ENCODE results near the gene BIRC2. TPM values are rescaled to one million over a fixed set of nuclear protein-coding genes. Genes with fewer than 3 reads are reported as not detected.

The BIRC2 gene
- total and polyA plus RNA-seq, 9 of the 15 experiments (the other 6 are each of a cell fraction or from before 2014, with no cell fraction given), result 14.3 to 45.9 (median 20.7) TPM

- TF ChIP-seq ZSCAN29 (IDR thresholded peaks at IDR 0.05), result no peak
- peak; percentile 54 for TF ChIP-seq DPF2 (IDR thresholded peaks at IDR 0.05)
- 0 out of 2 replicates have a peak, but pooled peaks have one; percentile 24 for TF ChIP-seq E2F4 (CRISPR knock-in tag; IDR thresholded peaks at IDR 0.05; ENCODE audit: low read depth)
- TF ChIP-seq TFAP4 (CRISPR knock-in tag; IDR thresholded peaks at IDR 0.05; ENCODE audit: borderline replicate concordance), result peak; percentile 59; the same call in 1 of the 2 replicates
- no peak for TF ChIP-seq ZNF561 (CRISPR knock-in tag; conservative IDR thresholded peaks at IDR 0.05)
- peak; percentile 54; the same call in 1 of the 2 replicates for TF ChIP-seq MYNN (IDR thresholded peaks at IDR 0.05)
- TF ChIP-seq MYNN (CRISPR knock-in tag; IDR thresholded peaks at IDR 0.05), result no peak
- peak; percentile 79; the same call in 1 of the 2 replicates for TF ChIP-seq ZBTB2 (IDR thresholded peaks at IDR 0.05)
- peak; percentile 77 for TF ChIP-seq MAX (CRISPR knock-in tag; IDR thresholded peaks at IDR 0.05)
- peak; percentile 24; the same call in 1 of the 2 replicates for TF ChIP-seq CREB3L1 (IDR thresholded peaks at IDR 0.05; ENCODE audit: borderline replicate concordance, low read depth)
- peak; percentile 55; the same call in 1 of the 2 replicates for TF ChIP-seq ZEB2 (IDR thresholded peaks at IDR 0.05)
- peak; percentile 74 for TF ChIP-seq ATF7 (IDR thresholded peaks at IDR 0.05)
- no peak for TF ChIP-seq NFRKB (IDR thresholded peaks at IDR 0.05; ENCODE audit: low read depth)
- TF ChIP-seq ELF1 (tag; IDR thresholded peaks at IDR 0.05), result peak; percentile 44
- TF ChIP-seq TRIM24 (IDR thresholded peaks at IDR 0.05), result 0 out of 4 replicates have a peak, but pooled peaks of 1 of the 2 experiments have one; percentile 38
- no peak for TF ChIP-seq NR2C2 (CRISPR knock-in tag; IDR thresholded peaks at IDR 0.05)
- 0 out of 2 replicates have a peak, but pooled peaks have one; percentile 40 for TF ChIP-seq NR2C2 (tag; IDR thresholded peaks at IDR 0.05)
- TF ChIP-seq PKNOX1 (IDR thresholded peaks at IDR 0.05), result peak; percentile 58; the same call in 1 of the 2 replicates
- TF ChIP-seq CCNT2 (IDR thresholded peaks at IDR 0.05; ENCODE audit: borderline replicate concordance, extremely low read depth, insufficient read length, low read depth, low read length), result no peak
- TF ChIP-seq ATF1 (CRISPR knock-in tag; IDR thresholded peaks at IDR 0.05), result 0 out of 2 replicates have a peak, but pooled peaks have one; percentile 38
- peak; percentile 89 for TF ChIP-seq ATF1 (tag; IDR thresholded peaks at IDR 0.05)
- TF ChIP-seq RCOR1 (IDR thresholded peaks at IDR 0.05; ENCODE audit: borderline replicate concordance in 1 of 2, low read depth in 2 of 2, low read length in 2 of 2), result peak in 1 of 2 experiments; percentile 36; a peak in 1 of 4 replicates
- TF ChIP-seq BHLHE40 (IDR thresholded peaks at IDR 0.05; ENCODE audit: low read length), result peak; percentile 78
- no peak for TF ChIP-seq XRCC5 (IDR thresholded peaks at IDR 0.05; ENCODE audit: low read depth, low read length)
These were observed 29.8 kb upstream of the BIRC2 start, which contains the start of gene BIRC3 (continued) for GRCh38 chr11:102317099-102317767.

All from K562 (cell line).